Smooth muscle cell (in vitro differentiated cells): ENCODE data around the gene USP13. TPM values are rescaled to one million over a fixed set of nuclear protein-coding genes. Genes with fewer than 3 reads are reported as not detected.
"Not testable (repeated sequence)": the region's sequence is repeated elsewhere in the genome, so short reads cannot be mapped to it uniquely, and the experiment has no call there.

Experiments used
- DNase-seq: peaks from one replicate; lab custom pipeline; 2025; ENCODE audit not compliant: unreplicated experiment; lab: John Stamatoyannopoulos, UW
- H2AFZ ChIP-seq: fragments of 200-600 bp; sonication (generic); 2 replicates; pipeline ENCODE4 v1.6.0; 2016; ENCODE audit warnings: antibody characterized with exemption, low read depth, mild to moderate bottlenecking
- H3F3A ChIP-seq: fragments of 200-600 bp; sonication (generic); 2 replicates; pipeline ENCODE4 v1.6.0; 2017; ENCODE audit warnings: antibody characterized with exemption, low read depth
- H3K27ac ChIP-seq: fragments of 200-600 bp; sonication (generic); 2 replicates; pipeline ENCODE4 v1.5.1; 2016; ENCODE audit warnings: low read depth, mild to moderate bottlenecking
- H3K27me3 ChIP-seq: fragments of 200-600 bp; sonication (generic); 2 replicates; pipeline ENCODE4 v1.6.1; 2016; ENCODE audit warnings: low read depth, mild to moderate bottlenecking
- H3K36me3 ChIP-seq: fragments of 200-600 bp; sonication (generic); 2 replicates; pipeline ENCODE4 v1.5.1; 2016; ENCODE audit warnings: low read depth
- H3K4me1 ChIP-seq: fragments of 200-600 bp; sonication (generic); 2 replicates; pipeline ENCODE4 v1.5.1; 2016; ENCODE audit warnings: low read depth
- H3K4me2 ChIP-seq: fragments of 200-600 bp; sonication (generic); 2 replicates; pipeline ENCODE4 v1.6.0; 2016; ENCODE audit warnings: mild to moderate bottlenecking
- H3K4me3 ChIP-seq: fragments of 200-600 bp; sonication (generic); 2 replicates; pipeline ENCODE4 v1.5.1; 2016; ENCODE audit warnings: mild to moderate bottlenecking
- H3K79me2 ChIP-seq: fragments of 200-600 bp; sonication (generic); 2 replicates; pipeline ENCODE4 v1.6.0; 2016; ENCODE audit warnings: low read depth, mild to moderate bottlenecking
- H3K9ac ChIP-seq: fragments of 200-600 bp; sonication (generic); 2 replicates; pipeline ENCODE4 v1.6.0; 2016; ENCODE audit warnings: low read depth
- H3K9me3 ChIP-seq: fragments of 200-600 bp; sonication (generic); replicated peaks from 2 replicates; pipeline ENCODE4 v1.5.1; 2016; ENCODE audit warnings: low read depth
- H4K20me1 ChIP-seq: fragments of 200-600 bp; sonication (generic); 2 replicates; pipeline ENCODE4 v1.6.0; 2016; ENCODE audit warnings: low read depth
- WGBS: methylation state at CpG from one replicate; pipeline ENCODE4 v1.1.7; 2016; ENCODE audit warnings: low lambda C conversion rate; 5-methylcytosine and 5-hydroxymethylcytosine counted together
- polyA plus RNA-seq: library from polyadenylated mRNA; unstranded; fragments of >200 nt; fragmentation: Nextera tagmentation; extraction: Ambion mirVana; gene quantifications from 2 replicates; pipeline ENCODE4 v1.2.1, GENCODE V29; 2016
- total RNA-seq: library from RNA; depleted of rRNA; stranded (reverse); fragments of >200 nt; gene quantifications from 2 replicates; pipeline ENCODE4 v1.2.3, GENCODE V29; 2014
- TF ChIP-seq, protein P1 (sequence below): fragments of 200-600 bp; sonication (generic); IDR thresholded peaks from 2 replicates; pipeline ENCODE4 v1.5.1; 2017; ENCODE audit warnings: borderline replicate concordance, mild to moderate bottlenecking, antibody characterized with exemption; ENCODE audit not compliant: insufficient read depth, poor library complexity, severe bottlenecking

The USP13 gene
- total and polyA plus RNA-seq, 2 experiments from 2014 or later, result 2.0 to 3.2 TPM

DNA sequence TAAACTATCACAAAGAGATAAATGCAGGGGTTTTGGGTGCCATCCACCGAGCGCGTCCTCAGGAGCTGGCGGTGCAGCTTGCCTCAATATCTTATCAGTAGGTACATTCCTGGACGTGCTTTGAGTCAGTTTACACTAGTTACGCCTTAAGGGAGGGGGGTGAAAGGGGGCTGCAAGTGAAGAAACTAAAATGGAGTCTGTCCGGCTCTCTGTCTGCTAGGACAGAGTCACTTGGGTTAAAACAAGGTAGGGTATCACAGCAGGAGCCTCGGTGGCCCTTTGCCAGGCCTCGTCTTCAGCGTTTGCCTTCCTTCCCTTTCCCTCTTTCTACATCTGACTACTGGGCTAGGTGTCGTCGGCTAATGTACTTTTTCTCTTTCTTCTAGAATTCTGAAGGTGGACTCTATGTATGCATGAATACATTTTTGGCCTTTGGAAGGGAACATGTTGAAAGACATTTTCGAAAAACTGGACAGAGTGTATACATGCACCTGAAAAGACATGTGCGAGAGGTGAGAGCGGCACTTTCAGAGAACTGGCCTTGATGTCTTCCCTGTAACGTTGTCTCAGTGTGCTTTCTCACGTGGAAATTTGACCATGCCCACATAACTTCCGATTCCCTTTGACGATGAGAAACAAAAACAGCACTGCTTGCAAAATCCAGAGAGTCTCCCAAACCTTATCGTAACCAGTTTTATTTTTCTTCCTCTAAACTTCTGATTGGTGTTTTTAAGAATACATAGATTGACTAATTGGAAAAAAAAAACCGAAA lies 28.8 kb downstream of the USP13 start:
- Histone ChIP-seq H3F3A (no peaks in the 10 kb centered on the region), H2AFZ (no peak overlapping the region), H3K9me3 (no peaks in the 10 kb centered on the region), H3K9ac (no peak overlapping the region), H3K36me3 (no peaks in the 10 kb centered on the region), H3K4me2 (no peak overlapping the region), H3K4me3 (no peak overlapping the region), H4K20me1 (no peaks in the 10 kb centered on the region), H3K79me2 (peaks cover 4% of the 10 kb centered on the region), H3K4me1 (no peaks in the 10 kb centered on the region), H3K27me3 (no peaks in the 10 kb centered on the region), H3K27ac (no peak overlapping the region)
- WGBS, result 71% methylated on average over 21 of the region's 21 CpGs
- no peak for DNase-seq
- TF ChIP-seq, protein P1, sequence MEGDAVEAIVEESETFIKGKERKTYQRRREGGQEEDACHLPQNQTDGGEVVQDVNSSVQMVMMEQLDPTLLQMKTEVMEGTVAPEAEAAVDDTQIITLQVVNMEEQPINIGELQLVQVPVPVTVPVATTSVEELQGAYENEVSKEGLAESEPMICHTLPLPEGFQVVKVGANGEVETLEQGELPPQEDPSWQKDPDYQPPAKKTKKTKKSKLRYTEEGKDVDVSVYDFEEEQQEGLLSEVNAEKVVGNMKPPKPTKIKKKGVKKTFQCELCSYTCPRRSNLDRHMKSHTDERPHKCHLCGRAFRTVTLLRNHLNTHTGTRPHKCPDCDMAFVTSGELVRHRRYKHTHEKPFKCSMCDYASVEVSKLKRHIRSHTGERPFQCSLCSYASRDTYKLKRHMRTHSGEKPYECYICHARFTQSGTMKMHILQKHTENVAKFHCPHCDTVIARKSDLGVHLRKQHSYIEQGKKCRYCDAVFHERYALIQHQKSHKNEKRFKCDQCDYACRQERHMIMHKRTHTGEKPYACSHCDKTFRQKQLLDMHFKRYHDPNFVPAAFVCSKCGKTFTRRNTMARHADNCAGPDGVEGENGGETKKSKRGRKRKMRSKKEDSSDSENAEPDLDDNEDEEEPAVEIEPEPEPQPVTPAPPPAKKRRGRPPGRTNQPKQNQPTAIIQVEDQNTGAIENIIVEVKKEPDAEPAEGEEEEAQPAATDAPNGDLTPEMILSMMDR, result no peak

DNA sequence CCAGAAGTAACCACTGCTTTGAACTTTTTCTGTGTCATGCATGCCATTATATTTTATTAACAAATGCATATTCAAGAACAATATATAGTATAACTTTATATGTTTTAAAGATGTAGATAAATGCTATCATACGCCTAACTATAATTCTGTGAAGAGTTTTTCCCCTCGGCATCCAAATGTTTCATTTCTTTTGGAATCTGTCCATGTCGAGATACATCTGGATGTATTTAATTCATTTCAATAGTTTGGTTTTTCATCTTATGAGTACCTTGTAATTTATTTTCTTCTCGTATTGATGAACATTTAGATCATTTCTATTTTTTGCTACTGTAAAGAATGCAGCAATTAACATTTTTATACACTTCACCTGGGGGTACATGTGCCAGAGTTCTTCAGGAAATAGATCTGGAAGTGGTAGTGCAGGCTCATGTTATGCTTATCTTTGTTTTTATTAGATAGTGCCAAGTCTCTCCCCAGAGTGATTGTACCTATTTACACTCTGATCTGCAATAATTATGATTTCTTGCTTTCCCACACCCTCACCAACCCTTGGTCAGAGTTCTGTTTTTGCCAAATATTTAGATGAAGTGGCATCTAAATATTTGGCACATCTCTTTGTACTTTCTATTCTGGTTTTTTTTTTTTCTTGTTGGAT lies 29.7 kb downstream of the USP13 start:
- H3K79me2 ChIP-seq, result peaks cover 4% of the 10 kb centered on the region
- H3K4me2 ChIP-seq, result no peak overlapping the region
- DNase-seq, result no peak
- H3K27me3 ChIP-seq, result no peaks in the 10 kb centered on the region
- WGBS, result 82% methylated on average over 4 of the region's 4 CpGs
- TF ChIP-seq, protein P1, result no peak
- no peaks in the 10 kb centered on the region for H3K4me1 ChIP-seq
- H3K27ac ChIP-seq, result no peak overlapping the region
- H3K36me3 ChIP-seq, result no peaks in the 10 kb centered on the region
- no peak overlapping the region for H3K4me3 ChIP-seq
- H3F3A ChIP-seq, result no peaks in the 10 kb centered on the region
- H4K20me1 ChIP-seq, result no peaks in the 10 kb centered on the region
- no peak overlapping the region for H2AFZ ChIP-seq
- H3K9ac ChIP-seq, result no peak overlapping the region
- H3K9me3 ChIP-seq, result no peaks in the 10 kb centered on the region

DNA sequence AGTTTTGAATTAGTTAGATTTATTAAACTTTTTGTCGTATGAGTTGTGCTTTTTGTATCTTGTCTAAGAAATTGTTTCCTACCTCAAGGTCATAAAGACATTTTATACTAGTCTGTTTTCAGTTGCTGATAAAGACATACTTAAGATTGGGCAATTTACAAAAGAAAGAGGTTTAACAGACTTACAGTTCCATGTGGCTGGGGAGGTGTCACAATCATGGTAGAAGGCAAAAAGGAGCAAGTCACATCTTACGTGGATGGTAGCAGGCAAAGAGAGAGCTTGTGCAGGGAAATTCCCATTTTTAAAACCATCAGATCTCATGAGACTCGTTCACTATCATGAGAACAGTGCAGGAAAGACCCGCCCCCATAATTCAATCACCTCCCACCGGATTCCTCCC lies 30.4 kb downstream of the USP13 start:
- not testable (repeated sequence) for H3K4me1 ChIP-seq, H3K27ac ChIP-seq, H3F3A ChIP-seq, DNase-seq, H3K27me3 ChIP-seq, H4K20me1 ChIP-seq, H3K9ac ChIP-seq, H3K9me3 ChIP-seq, H3K4me2 ChIP-seq, H3K79me2 ChIP-seq, H3K36me3 ChIP-seq, H2AFZ ChIP-seq, H3K4me3 ChIP-seq
- WGBS, result 90% methylated on average over 5 of the region's 5 CpGs

DNA sequence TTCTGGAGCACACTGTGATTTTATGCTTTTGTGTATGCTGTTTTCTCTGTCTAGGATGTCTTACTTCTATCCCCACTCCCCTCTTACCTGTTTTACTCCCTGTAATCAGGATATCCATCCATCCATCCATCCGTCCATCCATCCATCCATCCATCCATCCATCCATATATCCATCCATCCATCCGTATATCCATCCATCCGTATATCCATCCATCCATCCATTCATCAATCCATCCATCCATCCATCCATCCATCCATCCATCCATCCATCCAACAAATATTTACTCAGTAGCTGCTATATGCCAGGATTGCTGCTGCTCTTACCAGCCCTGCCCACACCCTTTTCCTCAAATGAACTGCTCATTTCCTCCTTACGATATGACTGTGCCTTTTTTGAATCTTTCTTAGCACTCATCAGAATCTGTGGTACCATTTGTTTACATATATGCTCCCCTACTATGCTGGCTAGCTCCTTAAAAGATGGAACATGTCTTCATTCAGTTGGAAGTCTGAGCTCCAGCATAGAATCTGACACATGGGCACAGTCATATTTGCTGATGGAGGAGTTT lies 35.2 kb downstream of the USP13 start:
- no peaks in the 10 kb centered on the region for H3K27me3 ChIP-seq
- no peaks in the 10 kb centered on the region for H3K36me3 ChIP-seq
- 85% methylated on average over 4 of the region's 4 CpGs for WGBS
- H3K9ac ChIP-seq, result no peak overlapping the region
- H3K9me3 ChIP-seq, result no peaks in the 10 kb centered on the region
- no peaks in the 10 kb centered on the region for H3K4me1 ChIP-seq
- TF ChIP-seq, protein P1, result no peak
- H2AFZ ChIP-seq, result no peak overlapping the region
- H3K27ac ChIP-seq, result no peak overlapping the region
- H3F3A ChIP-seq, result no peaks in the 10 kb centered on the region
- no peak overlapping the region for H3K4me3 ChIP-seq
- H3K79me2 ChIP-seq, result no peaks in the 10 kb centered on the region
- DNase-seq, result no peak
- no peaks in the 10 kb centered on the region for H4K20me1 ChIP-seq
- no peak overlapping the region for H3K4me2 ChIP-seq
